ENCODE data around the gene CRNKL1. TPM values are rescaled to one million over a fixed set of nuclear protein-coding genes. Genes with fewer than 3 reads are reported as not detected.

Gene CRNKL1
- total RNA-seq = 10 to 100 TPM; 21.5 to 21.8 TPM

DNA sequence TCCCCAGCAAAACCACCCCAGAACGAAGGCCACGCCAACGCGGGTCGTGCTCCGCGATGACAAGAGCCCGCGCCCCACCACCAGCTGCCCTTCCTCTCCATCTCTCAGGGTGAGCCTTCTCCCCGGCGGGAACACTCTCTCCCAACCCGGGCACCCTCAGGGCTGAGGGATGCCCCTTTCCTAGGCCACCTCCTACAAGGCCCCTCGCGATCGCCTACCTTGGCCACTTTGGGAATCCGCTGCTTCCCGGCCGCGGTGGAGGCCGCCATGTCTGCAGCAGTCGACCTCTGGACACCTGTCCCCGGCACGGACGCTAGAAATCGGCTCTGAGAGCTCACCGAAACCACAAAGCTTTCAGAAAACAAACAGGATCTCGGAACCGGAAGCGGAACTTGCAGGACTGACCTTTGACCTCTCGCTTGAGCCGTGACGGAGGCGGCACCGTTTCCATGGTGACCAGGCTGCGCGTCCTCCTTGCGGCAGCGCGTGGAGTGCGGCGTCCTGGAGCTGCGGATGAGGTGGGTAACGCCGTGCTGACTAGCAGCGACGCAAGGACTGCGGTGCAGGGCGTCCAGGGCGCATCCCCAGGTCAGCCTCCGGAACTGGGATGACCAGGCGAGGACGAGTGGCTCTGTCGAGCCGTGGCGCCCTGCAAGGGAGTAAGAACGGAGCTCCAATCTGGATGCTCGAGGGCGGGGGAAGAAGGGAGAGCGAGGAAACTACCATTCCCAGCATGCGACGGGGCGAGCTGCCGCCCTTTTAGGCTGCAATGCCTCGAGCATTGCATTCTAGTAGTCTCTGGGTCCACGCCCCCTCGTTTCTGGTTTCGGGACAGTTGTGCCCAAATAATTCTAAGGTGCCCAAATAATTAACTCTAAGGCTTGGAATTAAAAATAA, at the start of gene CRNKL1, which contains the start of gene CFAP61:
Gene CRNKL1 (minus strand): TSS at position 393 of the 897 bp plus-strand sequence. CDS start 124 bp downstream, at position 269.
Gene CFAP61 (plus strand): TSS at position 459 of the 897 bp plus-strand sequence. CDS start 4,122 bp downstream, outside the sequence.
- ChIA-PET CTCF (interaction anchor here (0.8 to 2.2 kb wide), 8 partner anchors 30 to 542 kb away, joined by 3 to 19 read pairs (median 4); partner anchors contain the start of gene NAA20), POLR2A (interaction anchor here (0.5 to 2.3 kb wide), 5 partner anchors 20 to 512 kb away, joined by 3 to 22 read pairs (median 4); partner anchors contain the start of gene NAA20)
- DNase-seq = peak; percentile 98
- peaks cover 31% of the 10 kb centered on the region for H3K36me3 Mint-ChIP-seq
- no peaks in the 10 kb centered on the region for H3K9me3 Mint-ChIP-seq
- H3K27me3 Mint-ChIP-seq = peaks cover 8% of the 10 kb centered on the region
- H3K4me1 Mint-ChIP-seq (ENCODE audit: low read depth) = peaks cover 24% of the 10 kb centered on the region
- H3K4me3 Mint-ChIP-seq = peak within 1 kb of the TSS; percentile 99
- H3K27ac Mint-ChIP-seq = peak within 1 kb of the TSS; percentile 96
- intact Hi-C loops (cut with micrococcal nuclease) = loop anchor here (1.0 to 10.0 kb wide), 5 partner anchors 30 to 660 kb away; partner anchors contain the start of genes INSM1, NAA20 and RALGAPA2

DNA sequence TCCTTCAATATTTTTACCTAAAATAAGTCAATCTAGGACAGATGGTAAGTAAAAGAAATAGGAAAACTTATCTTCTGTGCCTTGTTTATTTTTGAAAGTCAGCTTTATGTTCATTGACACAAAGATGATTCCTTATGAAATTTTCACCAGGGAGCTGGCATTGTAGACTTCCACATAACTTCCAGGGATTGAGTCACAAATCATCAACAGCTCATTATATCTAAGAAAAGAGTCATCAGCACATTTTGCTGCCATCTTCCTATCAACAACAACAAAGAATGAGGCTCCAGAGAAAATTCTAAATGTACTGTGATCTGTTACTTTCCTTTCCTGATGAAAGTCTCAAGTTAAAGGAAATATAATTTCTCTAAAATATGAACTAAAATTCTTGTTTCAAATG, 48.6 kb upstream of the CRNKL1 start:
- ChIA-PET POLR2A (no interaction called here), CTCF (interaction anchor here (1.1 kb wide), 1 partner anchor 760 kb away, joined by 3 read pairs; no protein-coding TSS in a partner anchor)
- no peak overlapping the region for H3K4me3 Mint-ChIP-seq
- no peaks in the 10 kb centered on the region for H3K4me1 Mint-ChIP-seq (ENCODE audit: low read depth)
- H3K36me3 Mint-ChIP-seq = no peaks in the 10 kb centered on the region
- no peak for DNase-seq
- H3K27ac Mint-ChIP-seq = no peak overlapping the region
- H3K27me3 Mint-ChIP-seq = peaks cover 10% of the 10 kb centered on the region
- intact Hi-C loops (cut with micrococcal nuclease) = no loop called here
- no peaks in the 10 kb centered on the region for H3K9me3 Mint-ChIP-seq

- no peaks in the 10 kb centered on the region for H3K36me3 Mint-ChIP-seq
- no peak overlapping the region for H3K4me3 Mint-ChIP-seq
- H3K27ac Mint-ChIP-seq = no peak overlapping the region
- H3K27me3 Mint-ChIP-seq = peaks cover 8% of the 10 kb centered on the region
- POLR2A ChIA-PET = no interaction called here
- no peak for DNase-seq
- H3K4me1 Mint-ChIP-seq (ENCODE audit: low read depth) = no peaks in the 10 kb centered on the region
- H3K9me3 Mint-ChIP-seq = no peaks in the 10 kb centered on the region
- intact Hi-C loops (cut with micrococcal nuclease) = no loop called here
- CTCF ChIA-PET = interaction anchor here (0.9 kb wide), 1 partner anchor 497 kb away, joined by 3 read pairs; no protein-coding TSS in a partner anchor
These were observed 44.2 kb upstream of the CRNKL1 start for GRCh38 chr20:20096421-20096820.

- CTCF ChIA-PET = no interaction called here
- H3K4me1 Mint-ChIP-seq (ENCODE audit: low read depth) = no peaks in the 10 kb centered on the region
- H3K27ac Mint-ChIP-seq = no peak overlapping the region
- DNase-seq = no peak
- H3K27me3 Mint-ChIP-seq = peaks cover 11% of the 10 kb centered on the region
- POLR2A ChIA-PET = no interaction called here
- H3K4me3 Mint-ChIP-seq = no peak overlapping the region
- intact Hi-C loops (cut with micrococcal nuclease) = no loop called here
- no peaks in the 10 kb centered on the region for H3K9me3 Mint-ChIP-seq
- no peaks in the 10 kb centered on the region for H3K36me3 Mint-ChIP-seq
These were observed 43.0 kb upstream of the CRNKL1 start for GRCh38 chr20:20095114-20095872.

GRCh38 chr20:20094410-20094809, 42.1 kb upstream of the CRNKL1 start:
- Mint-ChIP-seq H3K27me3 (peaks cover 11% of the 10 kb centered on the region), H3K4me3 (no peak overlapping the region), H3K36me3 (no peaks in the 10 kb centered on the region), H3K4me1 (ENCODE audit: low read depth) (no peaks in the 10 kb centered on the region), H3K9me3 (no peaks in the 10 kb centered on the region), H3K27ac (no peak overlapping the region)
- ChIA-PET CTCF (no interaction called here), POLR2A (no interaction called here)
- DNase-seq = no peak
- intact Hi-C loops (cut with micrococcal nuclease) = no loop called here

DNA sequence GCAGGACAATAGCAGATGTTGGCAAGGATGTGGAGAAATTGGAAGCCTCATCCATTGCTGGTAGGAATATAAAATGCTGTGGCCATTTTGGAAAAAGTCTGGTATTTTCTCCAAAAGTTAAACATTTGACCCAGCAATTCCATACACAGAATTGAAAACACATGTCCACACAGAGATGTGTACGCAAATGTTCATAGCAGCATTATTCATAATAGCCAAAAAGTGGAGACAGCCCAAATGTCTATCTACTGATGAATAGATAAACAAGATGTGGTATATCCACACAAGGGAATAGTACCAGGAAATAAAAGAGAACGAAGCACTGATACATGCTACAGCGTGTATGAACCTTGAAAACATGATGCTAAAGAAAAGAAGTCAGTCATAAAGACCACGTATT, 40.6 kb upstream of the CRNKL1 start:
- Mint-ChIP-seq H3K4me3 (no peak overlapping the region), H3K36me3 (no peaks in the 10 kb centered on the region), H3K4me1 (ENCODE audit: low read depth) (no peaks in the 10 kb centered on the region), H3K9me3 (no peaks in the 10 kb centered on the region), H3K27ac (no peak overlapping the region), H3K27me3 (peaks cover 9% of the 10 kb centered on the region)
- POLR2A ChIA-PET = no interaction called here
- no peak for DNase-seq
- CTCF ChIA-PET = no interaction called here
- intact Hi-C loops (cut with micrococcal nuclease) = no loop called here

GRCh38 chr20:20089939-20090338, 37.7 kb upstream of the CRNKL1 start:
- Mint-ChIP-seq H3K27ac (no peak overlapping the region), H3K4me3 (no peak overlapping the region), H3K36me3 (no peaks in the 10 kb centered on the region), H3K27me3 (peaks cover 7% of the 10 kb centered on the region), H3K9me3 (no peaks in the 10 kb centered on the region), H3K4me1 (ENCODE audit: low read depth) (no peaks in the 10 kb centered on the region)
- intact Hi-C loops (cut with micrococcal nuclease) = no loop called here
- POLR2A ChIA-PET = no interaction called here
- CTCF ChIA-PET = interaction anchor here (1.3 kb wide), 1 partner anchor 504 kb away, joined by 6 read pairs; no protein-coding TSS in a partner anchor
- no peak for DNase-seq

DNA sequence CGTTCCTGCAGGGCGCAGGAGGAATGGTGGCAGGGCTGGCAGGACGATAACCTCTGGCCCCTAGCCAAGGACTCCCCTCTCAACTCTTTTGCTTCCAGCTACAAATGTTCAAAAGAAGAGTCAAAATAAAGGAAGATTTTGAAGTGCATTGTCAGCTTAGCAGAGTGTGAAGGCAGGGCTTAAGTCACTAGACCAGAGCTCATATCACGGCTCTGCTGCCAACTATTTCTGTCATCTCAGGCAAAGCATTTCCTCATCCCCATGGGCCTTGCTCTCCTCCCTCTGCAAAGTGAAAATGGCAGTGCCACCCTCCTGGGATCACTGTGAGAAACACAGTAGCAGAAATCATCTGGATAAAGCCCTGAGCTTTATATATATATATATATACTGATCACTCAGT, 36.8 kb upstream of the CRNKL1 start:
- ChIA-PET POLR2A (no interaction called here), CTCF (interaction anchor here (1.3 kb wide), 1 partner anchor 505 kb away, joined by 6 read pairs; no protein-coding TSS in a partner anchor)
- Mint-ChIP-seq H3K4me1 (ENCODE audit: low read depth) (no peaks in the 10 kb centered on the region), H3K27ac (no peak overlapping the region), H3K27me3 (peaks cover 8% of the 10 kb centered on the region), H3K36me3 (no peaks in the 10 kb centered on the region), H3K9me3 (no peaks in the 10 kb centered on the region), H3K4me3 (no peak overlapping the region)
- DNase-seq = no peak
- intact Hi-C loops (cut with micrococcal nuclease) = no loop called here

- H3K36me3 Mint-ChIP-seq = no peaks in the 10 kb centered on the region
- no peak for DNase-seq
- intact Hi-C loops (cut with micrococcal nuclease) = no loop called here
- ChIA-PET CTCF (interaction anchor here (4.1 to 4.6 kb wide), 2 partner anchors 153 to 509 kb away, joined by 21 to 36 read pairs; no protein-coding TSS in a partner anchor), POLR2A (no interaction called here)
- H3K27ac Mint-ChIP-seq = no peak overlapping the region
- no peaks in the 10 kb centered on the region for H3K4me1 Mint-ChIP-seq (ENCODE audit: low read depth)
- H3K4me3 Mint-ChIP-seq = no peak overlapping the region
- no peaks in the 10 kb centered on the region for H3K9me3 Mint-ChIP-seq
- peaks cover 12% of the 10 kb centered on the region for H3K27me3 Mint-ChIP-seq
These were observed 33.5 kb upstream of the CRNKL1 start for GRCh38 chr20:20085812-20086211.

DNA sequence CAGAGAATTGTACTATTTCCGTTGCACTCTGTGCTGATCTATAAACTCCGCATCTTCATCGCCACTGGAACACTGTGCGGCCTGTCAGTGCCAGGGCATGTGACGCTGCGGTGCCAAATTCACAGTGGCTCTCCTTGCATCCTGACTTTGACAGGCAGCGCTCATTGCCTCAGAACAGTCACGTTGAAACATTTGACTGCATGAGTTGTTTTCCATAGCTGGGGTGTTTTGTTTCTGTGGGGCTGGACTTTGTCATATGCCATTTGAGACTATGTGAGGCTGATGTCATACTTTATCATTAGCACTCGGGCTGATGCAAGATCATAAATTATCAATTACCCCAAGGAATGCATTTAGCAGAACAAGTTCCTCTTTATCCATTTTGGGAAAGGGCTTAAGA, 32.8 kb upstream of the CRNKL1 start:
- peaks cover 9% of the 10 kb centered on the region for H3K27me3 Mint-ChIP-seq
- ChIA-PET POLR2A (no interaction called here), CTCF (interaction anchor here (1.0 to 4.6 kb wide), 4 partner anchors 99 to 510 kb away, joined by 3 to 36 read pairs (median 16); no protein-coding TSS in a partner anchor)
- H3K9me3 Mint-ChIP-seq = no peaks in the 10 kb centered on the region
- no peaks in the 10 kb centered on the region for H3K4me1 Mint-ChIP-seq (ENCODE audit: low read depth)
- H3K27ac Mint-ChIP-seq = no peak overlapping the region
- no peaks in the 10 kb centered on the region for H3K36me3 Mint-ChIP-seq
- H3K4me3 Mint-ChIP-seq = no peak overlapping the region
- no peak for DNase-seq
- intact Hi-C loops (cut with micrococcal nuclease) = no loop called here

DNA sequence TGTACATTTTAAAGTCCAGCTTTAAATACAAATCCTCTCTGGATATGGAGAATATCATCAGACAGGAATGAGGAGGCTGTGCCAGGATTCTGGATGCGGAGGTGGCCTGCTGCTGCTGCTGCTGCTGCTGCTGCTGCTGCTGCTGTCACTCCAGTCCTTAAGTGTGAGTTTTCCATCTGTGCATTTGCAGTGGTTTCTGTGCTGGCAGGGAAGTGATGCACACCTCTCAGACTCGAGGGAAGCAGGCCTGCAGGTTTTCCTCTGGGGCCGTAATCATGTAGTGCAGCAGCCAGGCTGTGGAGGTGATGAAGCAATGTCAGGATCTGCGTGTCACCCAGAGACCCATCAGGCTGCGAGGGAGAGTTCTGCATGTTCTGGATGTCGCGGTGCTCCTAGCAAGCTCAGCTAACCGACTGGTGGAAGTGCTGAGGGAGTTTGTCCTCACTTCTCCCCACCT, 32.1 kb upstream of the CRNKL1 start:
- H3K4me3 Mint-ChIP-seq = no peak overlapping the region
- H3K36me3 Mint-ChIP-seq = no peaks in the 10 kb centered on the region
- no peak for DNase-seq
- intact Hi-C loops (cut with micrococcal nuclease) = no loop called here
- ChIA-PET POLR2A (no interaction called here), CTCF (interaction anchor here (0.9 to 4.6 kb wide), 9 partner anchors 12 to 511 kb away, joined by 3 to 36 read pairs (median 3); no protein-coding TSS in a partner anchor)
- peaks cover 9% of the 10 kb centered on the region for H3K27me3 Mint-ChIP-seq
- no peak overlapping the region for H3K27ac Mint-ChIP-seq
- H3K9me3 Mint-ChIP-seq = no peaks in the 10 kb centered on the region
- H3K4me1 Mint-ChIP-seq (ENCODE audit: low read depth) = no peaks in the 10 kb centered on the region

DNA sequence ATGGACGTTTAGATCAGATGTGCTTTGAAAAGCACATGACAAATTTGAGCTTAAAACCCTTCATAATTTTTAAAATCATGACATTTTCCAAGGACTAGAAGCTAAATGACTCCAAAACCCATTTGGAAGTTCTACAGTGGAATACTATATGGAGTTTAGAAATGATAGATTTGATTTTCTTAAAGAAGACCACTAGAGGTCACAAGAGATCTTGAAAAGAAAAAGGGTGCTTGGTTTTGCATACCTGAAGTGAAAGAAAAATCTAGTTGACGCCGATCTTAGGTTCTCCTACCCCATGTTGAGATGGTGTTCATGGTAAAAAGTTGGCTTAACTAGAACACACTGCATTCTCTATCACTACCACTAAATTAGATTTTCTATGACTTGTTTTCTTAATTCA, 31.5 kb upstream of the CRNKL1 start:
- Mint-ChIP-seq H3K4me1 (ENCODE audit: low read depth) (no peaks in the 10 kb centered on the region), H3K9me3 (no peaks in the 10 kb centered on the region), H3K27ac (no peak overlapping the region), H3K36me3 (no peaks in the 10 kb centered on the region), H3K4me3 (no peak overlapping the region), H3K27me3 (peaks cover 11% of the 10 kb centered on the region)
- DNase-seq = no peak
- ChIA-PET CTCF (interaction anchor here (0.7 to 4.6 kb wide), 11 partner anchors 12 to 511 kb away, joined by 3 to 36 read pairs (median 3); no protein-coding TSS in a partner anchor), POLR2A (no interaction called here)
- intact Hi-C loops (cut with micrococcal nuclease) = loop anchor here (1.0 to 2.0 kb wide), 2 partner anchors 485 to 509 kb away; no protein-coding TSS in a partner anchor

All from activated CD4-positive, alpha-beta memory T cell treated with anti-CD3 and anti-CD28 coated beads for 36 hours (primary cell).